ENCODE measurements around the gene ZNF415.
A peak's percentile ranks its signal among the peaks of the same experiment; 100 is the strongest.
"Not testable (repeated sequence)": the region's sequence is repeated elsewhere in the genome, so short reads cannot be mapped to it uniquely, and the experiment has no call there.

ZNF415 gene

GRCh38 chr19:53132141-53132991, at the start of gene ZNF415:
TSS of gene ZNF415 (minus strand) at chr19:53132910. CDS start at chr19:53122676, 10,234 bp downstream.
- peak; percentile 95 for DNase-seq

DNA sequence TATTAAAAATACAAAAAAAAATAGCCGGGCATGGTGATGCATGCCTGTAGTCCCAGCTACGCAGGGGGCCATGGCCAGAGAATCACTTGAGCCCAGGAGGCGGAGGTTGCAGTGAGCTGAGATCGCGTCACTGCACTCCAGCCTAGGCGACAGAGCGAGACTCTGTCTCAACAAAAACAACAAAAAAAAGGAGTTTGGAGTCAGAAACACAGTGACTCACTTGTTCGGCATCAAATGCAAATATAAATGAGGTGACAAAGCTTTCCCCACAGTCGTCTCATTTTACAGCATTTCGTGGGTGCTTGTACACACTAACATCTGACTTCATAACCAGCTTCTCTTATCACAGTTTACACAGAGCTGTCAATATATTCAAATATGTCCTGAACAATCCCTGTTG, 49.5 kb upstream of the ZNF415 start:
- DNase-seq: no peak

GRCh38 chr19:53177986-53178385, 45.3 kb upstream of the ZNF415 start:
- no peak for DNase-seq

DNA sequence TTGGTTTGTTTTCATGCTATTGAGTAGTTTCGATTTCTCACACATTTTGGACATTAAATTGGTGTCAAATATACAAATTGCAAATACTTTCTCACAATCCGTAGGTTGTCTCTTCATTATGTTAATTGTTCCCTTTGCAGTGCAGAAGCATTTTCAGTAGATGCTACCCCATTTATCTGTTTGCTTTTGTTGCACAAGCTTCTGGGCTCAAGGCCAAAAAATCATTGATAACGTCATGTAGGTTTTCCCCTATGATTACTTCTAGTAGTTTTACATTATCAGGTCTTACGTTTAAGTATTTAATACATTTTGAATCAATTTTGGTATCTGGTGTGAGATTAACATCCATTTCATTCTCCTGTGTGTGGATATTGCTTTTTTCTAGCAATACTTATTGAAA, 40.2 kb upstream of the ZNF415 start:
- DNase-seq: no peak

- no peak for DNase-seq
Observed at GRCh38 chr19:53165691-53166091, 33.0 kb upstream of the ZNF415 start.

GRCh38 chr19:53161123-53161522, 28.4 kb upstream of the ZNF415 start:
- no peak for DNase-seq

DNA sequence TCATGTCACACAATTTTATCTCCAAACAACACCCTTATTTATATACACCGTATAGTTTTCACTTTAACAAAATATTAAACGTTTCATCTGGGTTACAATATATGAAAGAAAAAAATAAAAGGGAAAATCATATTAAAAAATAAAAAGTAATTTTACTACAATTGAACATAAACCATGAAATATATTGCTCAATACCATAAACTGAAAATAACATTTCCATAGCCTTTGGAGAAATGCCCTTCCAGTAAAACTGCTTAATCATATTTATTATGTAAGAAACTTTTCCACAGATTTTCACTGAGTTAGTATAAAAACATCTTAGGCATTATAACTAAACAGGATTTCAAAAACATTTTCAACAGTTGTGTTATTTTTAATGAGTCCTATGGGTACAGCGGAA, 27.6 kb upstream of the ZNF415 start:
- no peak for DNase-seq

DNA sequence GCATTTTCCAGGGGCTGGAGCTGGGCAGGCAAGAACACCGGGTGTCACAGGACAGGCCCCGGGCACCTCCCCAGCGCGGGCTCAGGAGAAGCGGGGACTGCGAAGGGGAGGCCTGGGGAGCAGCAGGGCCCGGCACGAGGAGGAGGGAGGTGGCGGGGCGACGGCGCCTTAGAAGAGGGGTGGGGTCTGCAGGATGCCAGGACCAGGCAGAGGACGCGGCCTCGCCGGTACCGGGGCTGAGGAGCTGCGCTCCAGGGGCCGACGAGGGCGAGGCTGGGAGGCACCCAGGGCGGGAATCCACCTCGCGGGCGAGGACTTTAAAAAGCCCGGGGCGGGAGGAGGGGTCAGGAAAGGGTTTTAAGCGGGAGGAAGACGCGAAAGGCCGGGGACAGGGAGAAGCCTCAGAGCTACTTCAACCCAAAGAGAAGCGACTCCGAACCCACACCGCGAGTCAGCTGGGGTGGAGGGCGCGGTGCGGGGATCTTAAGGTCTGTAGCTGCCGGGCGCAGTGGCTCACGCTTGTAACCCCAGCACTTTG, 25.5 kb upstream of the ZNF415 start:
- DNase-seq: peak; percentile 62

- DNase-seq: no peak
Observed at GRCh38 chr19:53157626-53158025, 24.9 kb upstream of the ZNF415 start.

GRCh38 chr19:53156850-53157249, 24.1 kb upstream of the ZNF415 start:
- no peak for DNase-seq

DNA sequence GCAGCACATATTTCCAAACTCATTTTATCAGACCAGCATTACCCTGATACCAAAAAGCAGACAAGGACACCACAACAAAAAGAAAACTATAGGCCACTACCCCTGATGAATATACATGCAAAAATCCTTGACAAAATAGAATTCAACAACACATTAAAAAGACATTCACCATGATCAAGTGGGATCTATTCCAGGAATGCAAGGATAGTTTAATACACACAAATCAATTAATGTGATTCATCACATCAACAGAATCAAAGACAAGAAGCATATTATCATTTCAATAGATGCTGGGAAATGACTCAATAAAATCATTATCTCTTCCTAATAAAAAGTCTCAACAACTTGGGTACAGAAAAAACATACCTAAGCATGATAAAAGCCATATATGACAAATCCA, 14.9 kb upstream of the ZNF415 start:
- DNase-seq: peak; percentile 3

DNA sequence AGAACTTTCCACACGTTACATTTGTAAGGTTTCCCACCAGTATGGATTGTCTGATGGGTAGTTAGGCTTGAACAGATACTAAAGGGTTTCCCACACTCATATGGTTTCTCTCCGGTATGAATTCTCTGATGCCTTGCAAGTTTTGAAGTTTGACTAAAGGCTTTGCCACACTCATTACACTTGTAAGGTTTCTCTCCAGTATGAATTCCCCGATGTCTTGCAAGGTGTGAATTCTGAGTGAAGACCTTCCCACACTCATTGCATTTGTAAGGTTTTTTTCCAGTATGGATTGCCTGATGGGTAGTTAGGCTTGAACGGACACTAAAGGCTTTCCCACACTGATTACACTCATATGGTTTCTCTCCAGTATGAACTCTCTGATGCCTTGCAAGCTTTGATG, 7.6 kb upstream of the ZNF415 start:
- DNase-seq: no peak

GRCh38 chr19:53136432-53136831, 3.7 kb upstream of the ZNF415 start:
- DNase-seq: no peak

DNA sequence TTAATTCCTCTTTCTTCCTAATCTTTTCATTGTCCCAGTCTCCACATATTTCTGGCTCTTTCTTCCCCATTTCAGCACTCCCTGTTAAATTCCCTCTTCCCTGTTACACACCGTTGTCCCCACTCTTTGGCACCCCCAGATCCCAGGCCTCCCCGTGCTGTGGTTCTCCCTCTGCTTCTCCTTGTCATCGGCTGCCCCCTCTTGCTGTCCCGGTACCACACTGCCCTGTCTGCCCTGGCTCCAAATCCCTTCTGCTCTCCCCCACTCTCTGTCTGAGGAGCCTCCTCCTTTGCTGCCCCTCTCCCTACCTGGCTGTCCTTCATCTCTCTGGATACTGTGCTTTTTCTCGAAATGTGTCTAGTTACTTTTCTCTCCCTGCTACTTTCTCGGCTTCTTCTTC, 983 bp downstream of the ZNF415 start:
- no peak for DNase-seq

DNA sequence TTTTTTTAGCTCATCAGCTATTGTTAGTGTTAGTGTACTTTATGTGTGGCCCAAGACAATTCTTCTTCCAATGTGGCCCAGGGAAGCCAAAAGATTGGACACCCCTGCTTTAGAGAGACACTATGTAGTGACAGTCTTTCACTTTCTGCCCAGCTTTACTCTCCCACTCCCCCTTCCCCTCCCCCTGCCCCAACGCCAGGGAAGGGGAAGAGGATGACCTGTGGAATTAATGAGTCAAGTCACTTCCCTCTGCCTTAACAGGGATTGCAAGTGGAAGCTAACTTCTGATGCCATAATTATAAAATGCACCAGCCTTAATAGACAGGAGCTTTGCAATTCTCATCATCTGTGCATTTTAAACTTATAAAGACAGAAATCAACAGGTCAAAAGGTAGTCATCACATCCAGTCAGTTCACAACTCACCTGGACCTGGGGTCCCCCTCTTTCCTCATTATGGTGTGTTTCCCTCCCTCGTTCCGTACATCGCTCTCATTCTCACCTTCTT, 1.6 kb downstream of the ZNF415 start:
- DNase-seq: no peak

DNA sequence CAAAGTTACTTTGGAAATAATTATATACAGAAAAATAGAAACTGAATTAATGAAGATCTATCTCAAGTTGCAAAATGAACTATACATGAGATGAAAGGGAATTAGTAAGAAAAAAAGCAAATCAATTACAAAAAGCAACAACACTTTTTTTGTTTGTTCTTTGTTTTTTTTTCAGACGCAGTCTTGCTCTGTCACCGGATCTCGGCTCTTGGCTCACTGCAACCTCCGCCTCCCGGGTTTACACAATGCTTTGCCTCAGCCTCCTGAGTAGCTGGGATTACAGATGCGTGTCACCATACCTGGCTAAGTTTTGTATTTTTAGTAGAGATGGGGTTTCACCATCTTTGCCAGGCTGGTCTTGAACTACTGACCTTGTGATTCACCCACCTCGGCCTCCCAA, 2.2 kb downstream of the ZNF415 start:
- DNase-seq: no peak

DNA sequence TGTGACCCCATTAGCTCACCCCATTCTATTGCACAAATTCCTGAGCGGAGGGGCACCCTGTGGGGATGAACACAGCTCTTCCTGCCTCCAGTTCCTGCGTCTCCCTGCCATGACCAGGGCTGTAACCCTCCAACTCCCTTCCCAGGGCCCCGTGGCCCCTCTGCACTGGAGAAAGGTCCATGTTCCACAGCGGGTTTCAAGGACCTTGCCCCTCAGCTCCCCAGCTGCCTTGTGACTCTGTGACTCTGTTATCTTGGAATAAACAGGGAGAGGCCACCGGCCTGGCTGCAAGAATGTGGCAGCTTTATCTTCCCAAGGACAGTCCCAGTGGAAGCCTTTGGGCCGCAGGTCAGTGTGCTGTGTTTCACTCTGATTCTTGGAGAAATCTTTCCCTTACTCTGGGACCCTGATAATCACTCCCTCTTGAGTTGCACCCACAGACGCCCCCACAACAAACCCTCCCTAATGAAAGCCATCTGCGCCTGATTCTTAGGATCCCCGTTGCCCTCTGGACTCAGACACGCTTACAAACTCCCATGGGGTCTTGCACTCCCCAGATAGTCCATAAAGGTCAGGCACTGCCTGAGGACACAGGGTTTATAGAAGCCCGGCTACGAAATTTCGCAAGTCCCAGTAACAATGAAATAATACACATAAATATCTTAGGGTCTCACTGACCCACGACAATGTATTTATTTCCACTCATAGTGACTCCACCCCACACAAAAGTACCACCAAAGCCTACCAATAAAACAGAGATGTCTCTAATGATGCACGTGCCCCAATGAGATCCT, 5.8 kb downstream of the ZNF415 start:
- not testable (repeated sequence) for DNase-seq

DNA sequence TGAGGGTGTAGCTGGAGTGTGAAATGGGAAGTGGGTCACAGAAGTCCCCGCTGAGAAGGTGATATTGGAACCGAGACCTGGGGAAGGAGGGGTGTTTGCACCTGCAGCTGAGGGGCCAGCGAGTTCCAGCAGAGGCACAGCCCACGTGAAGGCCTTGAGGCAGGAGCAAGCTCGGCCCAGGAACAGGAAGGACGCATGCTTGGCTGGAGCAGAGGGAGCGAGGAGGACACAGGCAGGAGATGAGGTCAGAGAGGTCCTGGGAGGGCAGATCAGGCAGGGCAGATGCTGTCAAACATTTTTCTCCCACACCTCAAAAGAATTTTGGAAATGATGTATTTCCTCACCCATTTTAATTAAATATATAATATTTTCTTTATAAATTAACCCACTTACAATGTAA, 9.3 kb downstream of the ZNF415 start:
- DNase-seq: no peak

DNA sequence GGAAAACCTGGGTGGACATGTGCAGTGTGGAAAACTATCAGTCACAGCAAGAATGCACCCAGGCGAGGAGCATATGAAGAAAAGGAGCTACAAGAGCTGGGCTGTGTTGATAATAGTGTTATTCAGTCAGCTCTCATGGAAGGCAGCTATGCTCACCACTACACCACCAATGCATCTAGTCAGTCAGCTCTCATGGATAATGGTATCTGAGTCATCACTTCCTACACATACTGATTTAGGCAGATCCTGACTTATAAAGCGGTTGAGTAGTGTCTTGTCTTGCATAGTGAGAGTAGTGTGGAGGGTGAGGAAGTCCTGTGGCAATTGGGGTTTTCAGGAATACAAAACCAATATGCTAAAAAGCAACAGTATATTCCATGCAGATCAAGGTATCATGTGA, 20.4 kb downstream of the ZNF415 start:
- DNase-seq: no peak

- no peak for DNase-seq
Observed at GRCh38 chr19:53109527-53109926, 23.2 kb downstream of the ZNF415 start.

GRCh38 chr19:53103234-53104203, 29.2 kb downstream of the ZNF415 start, which contains the start of gene ZNF160:
TSS of gene ZNF160 (minus strand) at chr19:53103422. CDS start at chr19:53086276, 17,146 bp downstream.
- DNase-seq: peak; percentile 99

DNA sequence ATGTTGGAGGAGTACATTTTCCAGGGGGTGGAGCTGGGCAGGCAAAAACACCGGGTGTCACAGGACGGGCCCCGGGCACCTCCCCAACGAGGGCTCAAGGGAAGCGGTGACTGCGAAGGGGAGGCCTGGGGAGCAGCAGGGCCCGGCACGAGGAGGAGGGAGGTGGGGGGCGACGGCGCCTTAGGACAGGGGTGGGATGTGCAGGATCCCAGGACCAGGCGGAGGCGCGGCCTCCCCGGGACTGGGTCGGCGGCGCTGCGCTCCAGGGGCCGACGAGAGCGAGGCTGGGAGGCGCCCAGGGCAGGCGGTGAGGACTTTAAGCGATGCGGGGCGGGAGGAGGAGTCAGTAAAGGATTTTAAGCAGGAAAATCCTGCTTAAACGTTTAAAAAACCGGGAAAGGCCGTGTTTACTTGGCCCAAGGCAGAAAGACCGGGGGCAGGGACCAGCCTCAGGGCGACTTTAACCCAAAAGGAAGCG, 29.9 kb downstream of the ZNF415 start:
- no peak for DNase-seq

Measured in eye (tissue), 1 donor.